GM19468 (cell line): ENCODE data around the gene GUCA1A.
"Not testable (repeated sequence)": the region's sequence is repeated elsewhere in the genome, so short reads cannot be mapped to it uniquely, and the experiment has no call there.

ENCODE experiments used
- ATAC-seq: cut with Tn5 transposase; IDR thresholded peaks from one replicate; pipeline ENCODE4 v1.9.1; 2021; ENCODE audit warnings: mild to moderate bottlenecking, moderate library complexity, moderate number of reproducible peaks; ENCODE audit not compliant: unreplicated experiment; ENCODE audit errors: extremely low read depth

Gene GUCA1A

DNA sequence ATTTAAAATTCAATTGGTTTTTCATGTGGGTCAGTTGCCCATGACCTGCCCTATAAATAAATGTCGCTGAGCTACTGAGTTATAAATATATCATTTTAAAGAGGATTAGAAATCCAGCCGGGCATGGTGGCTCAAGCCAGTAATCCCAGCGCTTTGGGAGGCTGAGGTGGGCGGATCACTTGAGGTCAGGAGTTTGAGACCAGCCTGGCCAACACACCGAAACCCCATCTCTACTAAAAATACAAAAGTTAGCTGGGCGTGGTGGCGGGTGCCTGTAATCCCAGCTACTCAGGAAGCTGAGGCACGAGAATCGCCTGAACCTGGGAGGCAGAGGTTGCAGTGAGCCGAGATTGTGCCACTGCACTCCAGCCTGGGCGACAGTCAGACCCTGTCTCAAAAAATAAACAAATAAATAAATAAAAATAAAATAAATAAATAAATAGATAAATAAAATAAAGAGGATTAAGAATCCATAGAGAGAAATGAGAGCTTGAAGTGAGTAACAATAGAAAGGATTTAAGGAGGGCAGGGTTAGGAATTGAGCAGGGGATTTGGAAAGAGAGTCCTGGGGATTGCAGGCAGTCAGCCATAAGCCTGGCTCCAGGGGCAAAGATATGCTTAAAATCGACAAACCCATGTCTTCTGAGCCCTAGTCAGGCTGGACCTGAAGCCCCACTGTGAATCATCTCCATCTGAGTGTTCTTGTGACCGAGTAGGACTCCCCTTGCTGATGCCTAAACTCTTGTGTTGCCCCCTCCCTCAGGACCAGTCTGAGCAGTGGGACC is 29.2 kb downstream of the GUCA1A start:
- not testable (repeated sequence) for ATAC-seq

DNA sequence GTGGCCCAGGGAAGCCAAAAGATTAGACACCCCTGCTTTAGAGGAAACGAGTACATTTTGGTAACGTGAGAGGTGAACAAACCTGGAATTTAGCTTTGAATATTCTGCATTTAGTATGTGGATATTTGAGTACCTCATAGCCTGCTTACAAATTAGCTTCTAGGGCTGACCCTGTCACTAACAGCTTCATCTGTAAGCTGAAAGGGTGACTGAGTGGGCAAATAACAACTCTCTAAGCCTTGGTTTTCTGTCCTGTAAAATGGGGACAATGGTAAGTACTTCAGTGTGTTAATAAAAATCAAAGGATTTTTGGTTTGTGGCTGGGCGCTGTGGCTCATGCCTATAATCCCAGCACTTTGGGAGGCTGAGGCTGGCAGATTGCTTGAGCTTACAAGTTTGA is 30.0 kb downstream of the GUCA1A start:
- ATAC-seq = no peak

DNA sequence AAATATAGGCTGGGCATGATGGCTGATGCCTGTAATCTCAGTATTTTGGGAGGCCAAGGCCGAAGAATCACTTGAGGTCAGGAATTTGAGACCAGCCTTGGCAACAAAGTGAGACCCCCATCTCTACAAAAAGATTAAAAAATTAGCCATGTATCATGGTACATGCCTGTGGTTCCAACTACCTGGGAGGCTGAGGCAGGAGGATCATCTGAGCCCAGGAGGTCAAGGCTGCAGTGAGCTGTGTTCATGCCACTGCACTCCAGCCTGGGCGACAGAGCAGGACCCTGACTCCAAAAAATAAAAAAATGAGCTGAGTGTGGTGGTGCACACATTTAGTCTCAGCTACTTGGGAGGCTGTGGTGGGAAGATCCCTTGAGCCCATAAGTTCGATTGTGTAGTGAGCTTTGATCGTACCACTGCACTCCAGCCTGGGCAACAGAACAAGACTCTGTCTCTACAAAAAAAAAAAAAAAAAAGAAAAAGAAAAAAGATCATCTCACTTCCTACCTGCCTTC is 31.7 kb downstream of the GUCA1A start:
- ATAC-seq = no peak

DNA sequence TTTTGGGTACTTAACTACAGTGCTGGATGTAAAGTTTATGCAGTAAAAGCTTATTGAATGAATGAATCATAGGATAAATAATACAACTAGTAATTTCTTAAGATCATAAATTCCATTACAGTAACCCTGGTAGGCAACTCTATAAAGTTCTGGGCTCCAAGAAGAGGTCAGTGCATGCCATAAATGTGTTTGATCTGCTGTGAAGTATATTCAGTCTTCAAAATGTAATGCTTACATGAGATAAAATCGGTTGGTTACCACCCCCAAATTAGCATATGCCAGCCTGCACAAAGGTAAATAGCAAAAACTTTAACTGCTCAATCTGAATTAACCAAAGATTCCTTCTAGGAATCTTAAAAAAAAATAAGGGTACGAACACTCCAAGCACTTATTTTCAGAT is 34.4 kb downstream of the GUCA1A start:
- ATAC-seq = not testable (repeated sequence)

DNA sequence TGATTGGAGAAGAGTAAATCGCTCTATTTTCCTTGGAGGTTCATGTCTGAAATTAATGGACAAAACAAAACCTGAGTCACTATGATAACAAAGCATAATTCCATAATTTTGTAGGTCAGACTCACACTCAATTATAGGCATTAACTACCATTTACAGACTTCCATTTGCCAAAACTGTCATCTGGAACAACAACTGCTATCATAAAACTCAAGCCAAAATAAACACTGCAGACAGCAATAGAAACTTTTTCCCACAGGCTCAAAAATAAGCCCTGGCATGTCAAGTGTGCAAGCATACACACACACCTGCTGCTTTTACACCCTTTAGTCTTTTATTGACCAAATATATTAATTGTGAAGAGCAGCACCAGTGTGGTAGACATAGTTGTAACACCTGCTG is 37.4 kb downstream of the GUCA1A start:
- no peak for ATAC-seq

DNA sequence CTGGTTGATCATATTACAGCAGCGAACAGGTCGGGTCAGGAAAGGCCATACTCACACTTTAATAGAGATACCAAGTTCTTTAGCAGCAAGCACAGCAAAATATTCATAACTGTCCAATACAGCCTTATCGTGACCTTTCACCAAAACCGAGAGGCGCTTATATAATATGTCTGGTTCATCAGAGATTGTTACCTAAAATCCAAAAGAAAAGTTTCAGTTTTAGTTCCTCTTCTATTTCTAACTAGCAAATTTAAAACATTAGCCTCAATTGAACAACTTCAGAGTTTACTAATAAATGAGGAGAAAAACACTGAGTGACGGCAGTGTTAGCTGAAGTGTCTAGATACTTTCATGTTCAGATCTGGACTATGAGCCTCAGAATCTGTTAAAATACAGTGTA is 38.6 kb downstream of the GUCA1A start:
- no peak for ATAC-seq

DNA sequence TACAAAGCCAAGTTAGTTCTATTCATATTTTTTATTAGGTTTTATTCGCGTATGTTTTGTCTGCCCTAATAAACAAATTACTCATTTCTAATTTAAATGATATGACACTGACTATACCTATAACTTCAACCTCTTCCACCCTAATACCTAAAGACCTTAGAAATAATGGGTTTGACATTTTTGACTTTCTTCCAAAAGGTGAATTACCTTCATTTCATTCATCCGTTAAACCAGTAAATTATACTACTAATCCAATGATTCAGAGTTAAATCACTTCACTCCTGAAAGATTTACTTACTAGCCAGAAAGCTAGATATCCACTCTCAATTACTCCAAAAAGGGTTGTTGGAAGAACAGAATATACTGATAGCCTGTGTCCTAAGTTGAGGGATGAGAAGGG is 39.3 kb downstream of the GUCA1A start:
- ATAC-seq = no peak

DNA sequence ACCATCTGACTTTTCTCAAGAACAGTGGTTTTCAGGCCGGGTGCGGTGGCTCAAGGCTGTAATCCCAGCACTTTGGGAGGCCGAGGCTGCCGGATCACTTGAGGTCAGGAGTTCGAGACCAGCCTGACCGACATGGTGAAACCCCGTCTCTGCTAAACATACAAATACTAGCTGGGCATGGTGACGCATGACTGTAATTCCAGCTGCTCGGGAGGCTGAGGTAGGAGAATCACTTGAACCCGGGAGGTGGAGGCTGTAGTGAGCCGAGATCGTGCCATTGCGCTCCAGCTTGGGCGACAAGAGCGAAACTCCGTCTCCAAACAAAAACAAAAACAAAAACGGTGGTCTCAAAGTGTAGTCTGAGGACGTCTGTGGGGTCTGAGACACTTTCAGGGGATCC is 43.3 kb downstream of the GUCA1A start:
- not testable (repeated sequence) for ATAC-seq

DNA sequence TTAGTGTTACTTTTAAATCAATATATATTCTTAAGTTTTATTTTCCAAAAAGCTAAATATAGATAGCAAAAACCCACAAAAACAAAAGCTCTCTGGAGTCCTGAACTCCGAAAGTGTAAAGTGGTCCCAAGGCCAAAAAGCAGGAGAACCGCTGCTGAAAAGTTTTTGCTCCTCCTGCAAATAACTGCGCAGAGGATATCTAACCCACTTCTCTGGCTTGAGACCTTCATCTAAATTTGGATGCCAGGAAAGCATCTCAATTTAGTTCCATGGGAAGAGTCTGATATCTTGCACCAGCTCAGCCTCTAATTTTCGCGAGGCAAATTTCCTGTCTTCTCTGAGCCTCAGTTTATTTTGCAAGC is 44.0 kb downstream of the GUCA1A start:
- ATAC-seq = no peak

DNA sequence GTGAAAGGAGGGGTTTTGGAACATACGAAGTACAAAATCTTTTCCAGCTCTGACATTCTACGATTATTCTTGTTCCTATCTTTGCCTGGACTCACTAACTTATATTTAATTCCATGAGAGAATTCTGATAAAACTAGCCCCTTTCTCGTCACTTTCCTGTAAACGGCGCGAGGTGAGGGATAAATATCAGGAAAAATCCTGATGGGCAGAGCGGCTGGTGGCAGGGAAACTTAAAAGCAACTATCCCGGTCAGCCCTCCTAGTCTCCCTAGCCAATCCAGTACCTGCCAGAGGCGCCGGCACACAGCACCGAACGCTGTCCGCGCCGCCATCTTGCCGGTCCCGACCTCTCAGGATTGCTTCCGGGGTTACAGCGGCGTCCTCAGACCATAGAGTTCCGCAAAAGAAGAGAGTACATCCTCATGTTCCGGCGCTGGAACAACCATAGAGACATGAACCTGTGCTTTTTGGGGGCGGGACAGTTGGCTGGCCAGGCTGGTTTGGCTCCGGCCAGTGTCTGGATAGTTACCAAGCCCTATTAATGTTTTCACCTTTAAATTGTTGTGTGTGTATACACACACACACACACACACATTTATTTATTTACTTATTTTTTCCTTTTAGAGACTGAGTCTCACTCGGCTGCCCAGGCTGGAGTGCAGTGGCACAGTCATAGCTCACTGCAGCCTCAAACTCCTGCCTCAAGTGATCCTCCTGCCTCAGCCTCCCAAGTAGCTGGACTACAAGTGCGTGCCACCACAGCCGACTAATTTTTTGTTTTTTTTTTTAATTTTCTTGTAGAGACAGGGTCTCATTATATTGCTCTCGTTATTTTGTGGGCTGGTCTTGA is 44.6 kb downstream of the GUCA1A start, which contains the start of gene MRPS10:
MRPS10 (minus strand) TSS at position 343 of the 849 bp plus-strand sequence; CDS start at position 331, 12 bp downstream.
- ATAC-seq = peak; percentile 80

DNA sequence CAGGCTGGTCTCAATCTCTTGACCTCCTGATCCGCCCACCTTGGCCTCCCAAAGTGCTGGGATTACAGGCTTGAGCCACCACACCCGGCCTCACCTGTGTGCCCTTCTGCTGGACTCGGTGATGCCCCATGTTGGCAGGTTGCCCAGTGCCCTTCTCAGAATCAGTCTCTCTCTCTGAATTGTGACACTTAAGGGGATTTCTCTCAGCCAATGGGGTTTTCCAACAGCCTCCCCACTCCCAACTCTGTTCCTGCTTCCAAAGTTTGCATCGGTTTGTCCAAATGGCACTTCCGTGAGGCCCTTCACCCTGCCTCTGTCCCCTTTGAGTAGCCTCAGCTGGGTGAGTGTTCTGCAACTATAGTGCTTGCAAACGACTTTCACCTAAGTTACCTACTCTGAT is 47.6 kb downstream of the GUCA1A start:
- ATAC-seq = no peak

DNA sequence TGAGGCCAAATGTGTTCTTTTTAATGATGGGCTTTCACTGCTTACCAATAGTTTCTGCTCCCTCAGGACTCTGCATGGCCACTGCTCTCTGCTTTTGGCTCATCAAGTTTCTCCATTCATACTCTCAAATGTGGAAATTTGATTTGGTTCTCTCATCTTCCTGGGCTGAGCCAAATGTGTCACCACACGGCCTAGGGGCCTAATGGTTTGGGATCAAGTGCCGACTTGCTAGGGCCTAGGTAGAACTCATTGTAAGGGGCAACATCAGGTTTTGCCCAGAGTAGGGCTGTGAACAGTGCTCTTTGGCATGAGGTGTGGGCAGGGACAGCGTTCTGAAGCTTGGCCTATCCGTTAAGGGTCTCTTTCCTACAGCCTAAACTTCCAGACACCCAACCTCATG is 48.4 kb downstream of the GUCA1A start:
- no peak for ATAC-seq

DNA sequence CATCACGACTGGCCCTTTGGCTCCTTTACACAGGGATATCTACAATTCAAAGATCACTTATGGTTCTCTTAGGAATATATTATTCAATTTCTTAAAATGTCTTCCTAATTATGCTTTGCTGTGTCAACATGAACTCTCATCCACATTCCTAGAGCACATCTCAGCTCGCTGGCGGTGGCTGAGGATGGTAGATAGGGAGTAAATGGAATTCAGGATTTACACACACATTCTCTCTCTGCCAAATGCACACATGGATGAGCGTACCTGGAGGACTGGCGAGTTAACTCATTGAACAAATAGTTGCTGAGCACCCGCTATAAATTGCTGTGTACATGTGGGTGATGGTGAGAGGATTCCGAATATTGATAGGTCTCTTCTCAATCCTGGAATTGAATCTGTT is 49.3 kb downstream of the GUCA1A start:
- no peak for ATAC-seq

DNA sequence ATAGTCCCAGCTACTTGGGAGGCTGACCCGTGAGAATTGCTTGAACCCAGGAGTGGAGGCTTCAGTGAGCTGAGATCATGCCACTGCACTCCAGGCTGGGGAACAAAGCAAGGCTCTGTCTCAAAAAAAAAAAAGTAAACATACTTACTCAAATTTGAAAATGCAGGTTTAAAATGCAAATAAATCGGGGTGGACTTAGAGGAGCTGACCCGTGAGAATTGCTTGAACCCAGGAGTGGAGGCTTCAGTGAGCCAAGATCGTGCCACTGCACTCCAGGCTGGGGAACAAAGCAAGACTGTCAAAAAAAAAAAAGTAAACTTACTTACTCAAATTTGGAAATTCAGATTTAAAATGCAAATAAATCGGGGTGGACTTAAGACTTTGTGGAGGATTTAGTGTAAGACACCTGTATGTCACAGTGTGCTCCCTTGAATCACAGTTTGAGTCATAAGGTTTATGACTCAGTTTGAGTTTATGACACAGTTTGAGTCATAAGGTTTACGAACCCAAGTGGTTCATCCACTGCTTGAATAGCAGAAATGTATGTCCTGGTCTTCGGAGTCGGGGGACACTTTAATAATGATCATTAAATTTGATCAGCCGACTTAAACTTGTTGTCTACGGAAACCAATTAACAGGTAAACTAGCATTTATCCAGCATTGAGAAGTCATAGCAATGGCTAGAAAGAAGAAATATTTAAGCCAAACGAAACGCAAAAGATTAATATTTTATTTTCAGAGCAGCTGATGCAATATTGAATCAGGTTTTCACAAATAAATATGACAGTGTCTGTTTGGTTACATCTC is 51.3 kb downstream of the GUCA1A start:
- ATAC-seq = peak; percentile 61

DNA sequence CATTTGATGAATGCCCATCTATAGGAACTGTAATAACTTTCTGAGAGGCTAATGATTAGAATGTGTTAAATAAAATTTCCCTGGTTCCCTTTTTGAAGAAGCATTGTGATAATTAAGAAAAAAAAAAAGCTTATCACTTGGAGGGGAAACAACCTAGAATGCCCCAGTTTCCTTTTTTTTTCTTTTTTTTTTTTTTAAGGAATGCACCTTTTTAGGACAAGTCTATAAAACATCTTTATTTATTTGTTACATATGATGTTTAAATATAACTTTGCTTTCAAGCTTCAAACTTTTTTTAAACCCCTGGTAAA is 51.8 kb downstream of the GUCA1A start:
- ATAC-seq = no peak

DNA sequence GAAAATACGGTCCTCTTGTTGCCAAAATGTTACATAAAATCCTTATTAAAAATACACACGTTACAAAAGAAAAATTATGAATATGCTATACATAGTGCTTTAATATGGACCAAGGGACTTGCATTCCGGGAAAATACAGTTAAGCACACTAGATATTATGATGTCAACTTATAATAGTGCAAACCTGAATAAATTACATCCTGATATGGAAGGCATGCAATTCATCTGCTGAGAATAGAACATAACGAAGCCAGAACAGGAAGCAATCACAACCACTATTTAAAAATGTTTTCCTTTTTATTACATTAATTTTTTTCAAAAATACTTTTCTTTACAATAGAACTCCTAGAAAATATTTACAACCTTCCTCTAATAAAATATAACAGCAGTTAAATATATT is 52.3 kb downstream of the GUCA1A start:
- ATAC-seq = no peak

DNA sequence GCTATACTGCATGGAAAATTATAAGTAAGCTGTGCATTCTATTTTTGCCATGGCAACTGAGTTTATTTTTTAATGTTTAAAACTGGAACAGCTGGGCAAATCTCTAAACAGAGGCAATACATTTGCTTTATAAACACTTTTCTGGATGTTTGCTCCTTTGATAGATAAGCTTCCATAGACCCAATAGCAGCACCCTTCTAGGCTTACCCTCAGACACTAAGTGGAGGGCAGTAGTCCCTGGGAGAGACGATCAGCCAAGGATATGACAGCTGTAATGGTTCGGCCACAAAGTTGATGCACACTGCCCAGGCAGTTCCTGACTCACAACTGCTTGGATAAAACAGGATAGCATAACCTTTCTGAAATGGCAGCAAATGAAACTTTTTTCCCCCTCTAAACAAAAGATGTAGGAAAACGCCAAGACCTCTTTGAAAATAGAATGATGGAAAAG is 53.0 kb downstream of the GUCA1A start:
- no peak for ATAC-seq

DNA sequence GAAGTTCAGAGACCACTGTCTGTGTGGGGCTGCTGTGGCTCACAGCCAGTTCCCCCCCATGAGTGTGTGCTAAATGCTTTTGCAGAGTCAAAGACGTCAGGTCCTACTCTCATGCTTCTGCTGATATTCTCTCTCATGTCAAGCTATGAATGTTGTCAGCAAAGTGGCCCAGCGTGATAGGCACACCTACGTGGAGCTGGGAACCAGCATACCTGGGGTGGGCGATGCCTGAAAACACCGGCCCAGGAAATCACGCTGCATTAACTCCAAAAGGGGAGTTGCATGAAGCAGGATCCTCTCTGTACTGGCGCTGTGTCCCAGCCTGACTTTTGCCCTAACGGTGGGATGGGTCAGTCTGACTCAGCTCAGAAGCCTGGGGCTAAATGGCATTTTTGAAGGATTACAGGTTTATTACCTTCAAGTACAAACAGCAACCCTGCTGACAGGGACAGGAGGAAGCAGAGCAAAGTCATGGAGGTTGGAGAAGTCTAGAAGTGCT is 53.5 kb downstream of the GUCA1A start:
- no peak for ATAC-seq

DNA sequence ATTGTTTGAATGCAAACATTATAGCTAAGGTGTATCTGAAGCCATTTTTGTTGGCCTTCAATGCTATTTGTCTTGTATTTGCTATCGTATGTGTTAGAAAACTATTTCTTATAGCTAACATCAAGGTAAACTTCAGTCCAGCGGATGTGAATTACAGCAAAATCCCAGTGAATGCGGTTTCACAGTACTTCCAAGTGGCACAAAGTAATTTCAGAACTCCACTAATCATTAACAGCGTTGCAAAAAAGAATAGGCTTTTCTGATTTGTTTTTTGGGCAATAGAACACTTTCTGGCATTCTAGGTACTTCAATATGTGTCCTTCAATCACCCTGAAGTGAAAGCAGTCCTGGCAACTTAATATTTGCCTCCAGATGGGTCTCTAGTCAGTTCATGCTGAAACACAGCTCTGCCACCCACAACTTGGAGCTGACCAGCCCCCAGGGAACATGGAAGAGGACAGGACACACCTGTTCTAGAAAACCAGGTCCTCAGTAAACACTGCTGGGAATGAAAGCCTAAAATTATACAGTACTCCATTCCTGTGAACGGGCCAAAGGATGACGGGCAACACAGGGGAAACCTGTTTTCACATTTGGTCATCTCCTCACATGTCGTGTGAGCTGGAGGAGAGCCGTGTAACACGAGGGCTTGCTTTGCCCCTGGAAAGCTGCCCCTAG is 54.1 kb downstream of the GUCA1A start:
- no peak for ATAC-seq

DNA sequence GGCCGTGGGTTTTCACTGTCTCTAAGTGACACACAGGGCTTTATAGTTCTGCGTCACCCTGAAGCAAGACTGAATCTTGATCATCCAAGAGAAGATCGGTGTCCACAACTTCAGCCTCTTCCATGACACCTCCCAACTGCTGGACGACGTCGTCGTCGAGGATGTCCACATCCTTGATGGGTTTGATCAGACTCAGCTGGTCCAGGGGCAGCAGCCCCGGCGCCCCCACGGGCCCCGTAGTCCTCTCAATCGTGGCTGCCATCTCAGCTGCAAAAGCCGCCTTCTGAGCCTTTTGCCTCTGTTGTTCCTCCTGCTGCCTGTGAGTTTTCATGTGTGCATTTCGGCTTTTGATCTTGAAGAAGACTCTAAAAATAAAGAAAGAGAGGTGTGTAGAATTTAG is 55.1 kb downstream of the GUCA1A start:
- no peak for ATAC-seq
